Ovary (tissue), 9 donors: Measurements from ENCODE around the gene CLDN24. TPM values are rescaled to one million over a fixed set of nuclear protein-coding genes. Genes with fewer than 3 reads are reported as not detected.

ENCODE experiments used
- DNase-seq, 5 donors: peaks; one replicate each; pipeline ENCODE4 v3.0.0-alpha.2; 2019 to 2020
- H3K27ac ChIP-seq, 2 donors: fragments of 200-600 bp; one replicate each; pipeline versions ENCODE4 v1.5.1 to v1.8.0; 2019 to 2022
- H3K27me3 ChIP-seq: fragments of 200-600 bp; one replicate; pipeline ENCODE4 v1.8.0; 2022
- H3K36me3 ChIP-seq: fragments of 200-600 bp; sonication (generic); one replicate; pipeline ENCODE4 v1.5.1; 2019
- H3K4me1 ChIP-seq: one replicate; pipeline ENCODE4 v1.8.1; 2013; ENCODE audit warnings: mild to moderate bottlenecking, moderate library complexity; ENCODE audit not compliant: insufficient read depth
- H3K4me3 ChIP-seq: fragments of 200-600 bp; sonication (generic); one replicate; pipeline ENCODE4 v1.5.1; 2017
- H3K9me3 ChIP-seq, 2 donors: fragments of 200-600 bp in 1 of 2; sonication (generic) in 1 of 2; one replicate each; pipeline versions ENCODE4 v1.5.1 to v1.8.1; 2013 to 2019; ENCODE audit warnings: mild to moderate bottlenecking in 1 of 2, moderate library complexity in 1 of 2
- EP300 ChIP-seq: sonication (generic); formaldehyde crosslinking; IDR thresholded peaks from one replicate; pipeline ENCODE4 v1.6.1; 2017; ENCODE audit warnings: antibody characterized with exemption
- POLR2A ChIP-seq: fragments of 450-650 bp; IDR thresholded peaks from one replicate; pipeline ENCODE4 v1.6.1; 2017; ENCODE audit warnings: antibody characterized with exemption, mild to moderate bottlenecking, moderate library complexity
- WGBS, 3 donors: extraction: QIAGEN DNeasy Blood & Tissue Kit in 1 of 3; methylation state at CpG; one replicate each; pipeline versions ENCODE4 v1.1.5 to v1.1.7; 2013 to 2017; 5-methylcytosine and 5-hydroxymethylcytosine counted together
- intact Hi-C, 4 donors: fragments of 100-400 bp; cut with DNase I; formaldehyde crosslinking; loops; one replicate each; pipeline versions ENCODE4 v1.11.0 to v1.15.1; 2022 to 2023
- polyA plus RNA-seq, 2 donors: library from polyadenylated mRNA; stranded (reverse); fragments of 200-250 nt in 1 of 2; fragments of 350-450 nt in 1 of 2; fragmentation: Illumina TruSeq in 1 of 2; extraction: RNeasy Lipid Tissue Mini Kit (QIAGEN cat#74804) in 1 of 2; gene quantifications; one replicate each; pipeline ENCODE4 v1.2.3, GENCODE V29; 2013 to 2014
- total RNA-seq, 7 donors: library from RNA; depleted of rRNA in 2 of 7; stranded (reverse); fragments of >200 nt in 2 of 7; fragmentation: NEBNext Ultra II Directional in 3 of 7; extraction: Animal tissue kit (Norgen Biotek cat#: 25700) in 3 of 7; gene quantifications; one replicate each; pipeline versions ENCODE4 v1.1.0 to v1.2.4, GENCODE V29; 2016 to 2023
- TF ChIP-seq, protein P1 (sequence below), 3 donors: fragments of 450-650 bp in 2 of 3; fragments of 200-600 bp in 1 of 3; IDR thresholded peaks; one replicate each; pipeline versions ENCODE4 v1.5.1 to v1.8.0; 2016 to 2022; ENCODE audit warnings: antibody characterized with exemption in 3 of 3, mild to moderate bottlenecking in 1 of 3
- donor health status: DM: no; HTN: no; CAD: no; lungs with moderate emphysema.
- donor health status: DM: no; HTN: no; CAD: no.
- donor health status: Bipolar disorder and iron deficiency.
- donor health status: DM: yes; HTN: yes; CAD: no.
- donor health status: DM: no; HTN: no; CAD: no.
- donor health status: DM: yes; HTN: yes; CAD: no.

The CLDN24 gene
- total and polyA plus RNA-seq, 9 donors, result not detected

- H3K27me3 ChIP-seq, result no peaks in the 10 kb centered on the region
- intact Hi-C loops, result no loop called here
- H3K4me3 ChIP-seq, result no peak overlapping the region
- DNase-seq, result no peak
- H3K36me3 ChIP-seq, result no peaks in the 10 kb centered on the region
- H3K4me1 ChIP-seq, result no peaks in the 10 kb centered on the region
- no peaks in the 10 kb centered on the region for H3K9me3 ChIP-seq
- H3K27ac ChIP-seq, result no peak overlapping the region
- 68 to 78% (median 72%) methylated on average over 10 of the region's 10 CpGs for WGBS, 3 donors
- TF ChIP-seq, protein P1, sequence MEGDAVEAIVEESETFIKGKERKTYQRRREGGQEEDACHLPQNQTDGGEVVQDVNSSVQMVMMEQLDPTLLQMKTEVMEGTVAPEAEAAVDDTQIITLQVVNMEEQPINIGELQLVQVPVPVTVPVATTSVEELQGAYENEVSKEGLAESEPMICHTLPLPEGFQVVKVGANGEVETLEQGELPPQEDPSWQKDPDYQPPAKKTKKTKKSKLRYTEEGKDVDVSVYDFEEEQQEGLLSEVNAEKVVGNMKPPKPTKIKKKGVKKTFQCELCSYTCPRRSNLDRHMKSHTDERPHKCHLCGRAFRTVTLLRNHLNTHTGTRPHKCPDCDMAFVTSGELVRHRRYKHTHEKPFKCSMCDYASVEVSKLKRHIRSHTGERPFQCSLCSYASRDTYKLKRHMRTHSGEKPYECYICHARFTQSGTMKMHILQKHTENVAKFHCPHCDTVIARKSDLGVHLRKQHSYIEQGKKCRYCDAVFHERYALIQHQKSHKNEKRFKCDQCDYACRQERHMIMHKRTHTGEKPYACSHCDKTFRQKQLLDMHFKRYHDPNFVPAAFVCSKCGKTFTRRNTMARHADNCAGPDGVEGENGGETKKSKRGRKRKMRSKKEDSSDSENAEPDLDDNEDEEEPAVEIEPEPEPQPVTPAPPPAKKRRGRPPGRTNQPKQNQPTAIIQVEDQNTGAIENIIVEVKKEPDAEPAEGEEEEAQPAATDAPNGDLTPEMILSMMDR (IDR thresholded peaks at IDR 0.05), result no peak
- TF ChIP-seq EP300, result no peak
These were observed 41.8 kb upstream of the CLDN24 start for GRCh38 chr4:183364025-183364424.

- no peak overlapping the region for H3K27ac ChIP-seq
- no peak overlapping the region for H3K4me3 ChIP-seq
- no peaks in the 10 kb centered on the region for H3K4me1 ChIP-seq
- intact Hi-C loops, result no loop called here
- TF ChIP-seq EP300 (no peak), POLR2A (no peak)
- TF ChIP-seq, protein P1 (IDR thresholded peaks at IDR 0.05), result no peak
- H3K9me3 ChIP-seq, result no peaks in the 10 kb centered on the region
- no peaks in the 10 kb centered on the region for H3K36me3 ChIP-seq
- DNase-seq, result no peak
- WGBS, 3 donors, result 57 to 60% (median 58%) methylated on average over 15 of the region's 15 CpGs
- no peaks in the 10 kb centered on the region for H3K27me3 ChIP-seq
These were observed 40.8 kb upstream of the CLDN24 start for GRCh38 chr4:183362916-183363542.

DNA sequence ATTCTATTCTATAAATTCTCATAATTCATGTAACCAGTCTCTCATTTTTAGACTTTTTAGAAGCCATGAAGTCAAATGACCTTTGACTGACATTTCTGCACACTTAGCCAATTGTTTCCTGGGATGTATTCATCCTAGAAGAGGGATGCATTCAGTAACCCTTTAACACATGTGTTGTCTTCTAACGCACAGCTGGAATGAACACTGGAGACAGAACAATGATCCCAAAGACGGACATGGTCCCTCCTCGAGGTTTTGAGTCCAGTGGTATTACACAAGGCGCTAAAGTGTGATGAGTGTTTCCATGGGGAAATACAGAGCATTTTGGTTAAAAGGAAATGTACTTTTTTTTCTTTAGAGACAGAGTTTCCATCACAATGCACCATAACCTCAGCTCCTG is 39.8 kb upstream of the CLDN24 start:
- no peaks in the 10 kb centered on the region for H3K9me3 ChIP-seq
- WGBS, 3 donors, result 92 to 94% (median 94%) methylated on average over 4 of the region's 4 CpGs
- TF ChIP-seq POLR2A, result no peak
- TF ChIP-seq, protein P1 (IDR thresholded peaks at IDR 0.05), result no peak
- no peak for TF ChIP-seq EP300
- intact Hi-C loops, result no loop called here
- H3K27ac ChIP-seq, result no peak overlapping the region
- no peak for DNase-seq
- H3K27me3 ChIP-seq, result no peaks in the 10 kb centered on the region
- H3K36me3 ChIP-seq, result no peaks in the 10 kb centered on the region
- no peaks in the 10 kb centered on the region for H3K4me1 ChIP-seq
- H3K4me3 ChIP-seq, result no peak overlapping the region

- intact Hi-C loops, result no loop called here
- Histone ChIP-seq H3K4me3 (no peak overlapping the region), H3K27me3 (no peaks in the 10 kb centered on the region), H3K9me3 (no peaks in the 10 kb centered on the region), H3K4me1 (no peaks in the 10 kb centered on the region), H3K36me3 (no peaks in the 10 kb centered on the region), H3K27ac (no peak overlapping the region)
- TF ChIP-seq POLR2A, result no peak
- TF ChIP-seq, protein P1 (IDR thresholded peaks at IDR 0.05), result no peak
- no peak for TF ChIP-seq EP300
- WGBS, 3 donors, result 49 to 58% (median 54%) methylated on average over 11 of the region's 11 CpGs
- DNase-seq, result no peak
These were observed 38.1 kb upstream of the CLDN24 start for GRCh38 chr4:183360161-183360919.
